NB4 (cell line): ENCODE data around the gene NELFCD.

Source experiments
- MYC ChIP-seq: IDR thresholded peaks from 2 replicates; pipeline ENCODE4 v1.6.1; 2011; ENCODE audit warnings: low read depth, low read length
- POLR2A ChIP-seq: IDR thresholded peaks from 2 replicates; pipeline ENCODE4 v1.6.1; 2011; ENCODE audit warnings: mild to moderate bottlenecking; ENCODE audit not compliant: insufficient read length; ENCODE audit errors: extremely low read depth
- TF ChIP-seq, protein P1 (sequence below): IDR thresholded peaks from one replicate; pipeline ENCODE4 v1.5.1; 2012; ENCODE audit warnings: low read depth, low read length
- TF ChIP-seq, protein P2 (sequence below): IDR thresholded peaks from 2 replicates; pipeline ENCODE4 v1.6.1; 2011; ENCODE audit warnings: low read depth, low read length

DNA sequence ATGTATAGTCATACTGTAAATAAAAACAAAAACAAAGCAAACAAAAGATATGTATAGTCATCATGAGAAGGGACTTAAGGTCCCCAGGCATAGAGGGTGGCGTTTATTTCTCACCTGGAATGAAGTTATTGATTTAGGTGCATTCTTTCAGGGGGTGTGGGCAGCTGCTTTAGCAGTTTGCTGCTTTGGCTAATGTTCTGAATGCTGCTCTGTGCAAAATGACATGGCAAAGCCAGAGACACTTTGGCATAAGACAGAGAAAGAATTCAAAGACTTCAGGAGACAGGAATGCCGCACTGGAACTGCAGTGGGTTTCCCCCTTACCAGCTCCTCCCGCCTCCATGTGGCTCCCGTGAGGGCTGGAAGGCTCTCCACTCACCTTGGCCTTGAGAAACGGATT, 36.4 kb upstream of the NELFCD start:
- TF ChIP-seq POLR2A (no peak), MYC (no peak)
- TF ChIP-seq, protein P1, sequence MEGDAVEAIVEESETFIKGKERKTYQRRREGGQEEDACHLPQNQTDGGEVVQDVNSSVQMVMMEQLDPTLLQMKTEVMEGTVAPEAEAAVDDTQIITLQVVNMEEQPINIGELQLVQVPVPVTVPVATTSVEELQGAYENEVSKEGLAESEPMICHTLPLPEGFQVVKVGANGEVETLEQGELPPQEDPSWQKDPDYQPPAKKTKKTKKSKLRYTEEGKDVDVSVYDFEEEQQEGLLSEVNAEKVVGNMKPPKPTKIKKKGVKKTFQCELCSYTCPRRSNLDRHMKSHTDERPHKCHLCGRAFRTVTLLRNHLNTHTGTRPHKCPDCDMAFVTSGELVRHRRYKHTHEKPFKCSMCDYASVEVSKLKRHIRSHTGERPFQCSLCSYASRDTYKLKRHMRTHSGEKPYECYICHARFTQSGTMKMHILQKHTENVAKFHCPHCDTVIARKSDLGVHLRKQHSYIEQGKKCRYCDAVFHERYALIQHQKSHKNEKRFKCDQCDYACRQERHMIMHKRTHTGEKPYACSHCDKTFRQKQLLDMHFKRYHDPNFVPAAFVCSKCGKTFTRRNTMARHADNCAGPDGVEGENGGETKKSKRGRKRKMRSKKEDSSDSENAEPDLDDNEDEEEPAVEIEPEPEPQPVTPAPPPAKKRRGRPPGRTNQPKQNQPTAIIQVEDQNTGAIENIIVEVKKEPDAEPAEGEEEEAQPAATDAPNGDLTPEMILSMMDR, result no peak
- TF ChIP-seq, protein P2, sequence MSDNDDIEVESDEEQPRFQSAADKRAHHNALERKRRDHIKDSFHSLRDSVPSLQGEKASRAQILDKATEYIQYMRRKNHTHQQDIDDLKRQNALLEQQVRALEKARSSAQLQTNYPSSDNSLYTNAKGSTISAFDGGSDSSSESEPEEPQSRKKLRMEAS, result no peak
